Measurements from ENCODE around the gene GSKIP.

The GSKIP gene

DNA sequence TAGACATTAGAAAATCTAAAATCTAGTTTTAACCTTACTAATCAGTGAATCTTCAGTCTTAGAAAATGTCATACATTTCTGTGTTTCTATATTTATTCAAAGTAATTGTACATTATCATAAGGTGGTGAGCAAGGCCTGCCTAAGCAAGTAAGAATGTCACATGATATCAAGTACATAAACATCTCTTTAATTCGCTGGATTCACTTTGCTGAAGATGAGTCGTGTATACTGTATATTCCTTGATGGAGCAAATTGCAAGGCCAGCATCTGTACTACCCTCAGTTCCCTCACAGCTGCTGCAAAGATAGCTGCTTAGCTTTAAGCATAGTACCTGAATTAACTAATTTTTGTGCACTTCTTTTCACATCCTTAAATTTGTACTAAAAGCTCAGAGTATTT is 20.1 kb downstream of the GSKIP start:
- no peak for DNase-seq

DNA sequence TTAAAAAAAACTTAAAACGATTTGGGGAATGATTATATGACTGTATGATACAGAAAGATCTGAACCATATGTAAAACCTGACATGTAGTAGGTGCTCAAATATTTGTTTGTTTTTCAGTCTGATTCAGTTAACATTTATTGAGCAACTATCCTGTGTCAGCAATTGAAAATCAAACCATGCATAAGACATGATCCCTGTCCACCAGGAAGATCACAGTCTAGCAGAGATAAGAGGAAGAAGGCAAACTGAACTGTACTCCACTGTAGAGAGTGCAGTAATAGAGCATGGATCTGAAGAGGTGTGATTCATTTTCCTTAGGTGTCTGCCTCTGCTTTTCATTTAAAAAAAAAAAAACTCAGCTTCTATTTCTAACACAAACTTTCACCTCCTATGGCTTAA is 20.7 kb downstream of the GSKIP start:
- DNase-seq = no peak

DNA sequence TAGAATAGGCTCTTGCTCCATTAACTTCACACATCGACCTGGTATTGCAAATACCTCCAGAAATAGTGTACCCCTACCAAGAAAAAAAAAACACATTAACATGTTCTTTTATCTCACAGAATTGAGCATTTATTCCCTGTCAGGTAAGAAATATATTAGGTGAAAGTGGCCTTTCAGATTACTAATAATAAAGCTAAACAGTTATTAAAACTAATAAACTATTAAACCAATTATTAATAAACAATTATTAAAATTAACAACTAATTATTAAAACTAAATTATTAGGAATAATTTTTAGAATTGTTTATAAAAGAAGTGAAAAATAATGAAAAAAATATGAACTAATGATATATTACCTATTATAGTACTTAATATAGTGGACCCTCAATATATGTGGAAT is 21.4 kb downstream of the GSKIP start:
- no peak for DNase-seq

DNA sequence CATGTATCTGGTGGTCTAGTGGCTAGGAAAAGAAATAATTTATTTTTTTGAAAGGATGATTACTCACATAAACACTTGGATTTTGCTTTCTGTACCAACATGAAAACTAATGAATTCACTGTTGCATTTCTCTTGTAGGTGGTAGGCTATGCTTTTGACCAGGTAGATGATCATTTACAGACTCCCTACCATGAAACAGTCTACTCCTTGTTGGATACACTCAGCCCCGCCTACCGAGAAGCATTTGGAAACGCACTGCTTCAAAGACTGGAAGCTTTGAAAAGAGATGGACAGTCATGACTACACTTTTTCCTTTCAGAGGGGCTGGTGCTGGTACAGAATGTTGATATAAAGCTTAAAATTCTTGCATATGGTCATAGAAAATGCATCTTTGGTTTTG is 22.1 kb downstream of the GSKIP start:
- DNase-seq = no peak

- DNase-seq = no peak
These were observed 27.6 kb downstream of the GSKIP start for GRCh38 chr14:96390965-96391292.

DNA sequence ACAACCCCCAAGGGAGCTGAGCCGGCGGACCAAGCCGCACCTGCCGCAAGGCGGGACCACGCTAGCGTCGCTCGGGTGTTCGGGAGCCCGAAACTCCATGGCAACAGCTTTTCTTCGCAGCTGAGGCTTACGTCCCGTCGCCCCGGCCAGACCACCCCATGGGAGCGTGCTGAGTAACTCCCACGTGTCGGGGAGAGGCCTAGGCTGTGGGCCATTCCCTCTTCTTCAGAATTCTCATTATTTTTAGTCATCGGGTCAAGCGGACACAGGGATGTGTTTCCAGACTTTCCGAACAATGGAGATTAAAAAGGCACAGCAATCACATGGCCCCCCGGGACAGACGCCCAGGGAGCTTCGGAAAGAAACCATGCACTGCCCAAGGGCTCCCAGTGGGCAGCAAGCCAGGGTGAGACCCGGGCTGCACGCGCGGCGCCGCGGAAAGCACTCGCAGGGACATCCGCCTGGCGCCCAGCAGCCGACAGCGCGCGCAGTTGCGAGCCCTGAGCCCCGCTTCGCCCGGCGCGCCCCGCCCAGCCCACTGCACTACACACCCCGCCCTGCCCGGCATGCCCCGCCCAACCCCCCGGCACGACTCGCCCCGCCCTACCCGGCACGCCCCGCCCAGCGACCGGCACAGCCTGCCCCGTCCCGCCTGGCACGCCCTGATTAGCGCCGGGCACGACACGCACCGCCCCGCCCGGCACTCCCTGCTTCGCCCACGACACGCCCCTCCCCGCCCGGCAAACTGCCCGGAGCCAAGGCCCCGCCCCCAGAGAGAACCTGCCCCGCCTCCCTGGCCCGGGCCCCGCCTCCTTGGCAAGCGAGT is 28.2 kb downstream of the GSKIP start:
- DNase-seq = peak; percentile 51

GRCh38 chr14:96393071-96393691 is 29.9 kb downstream of the GSKIP start:
- DNase-seq = no peak

DNA sequence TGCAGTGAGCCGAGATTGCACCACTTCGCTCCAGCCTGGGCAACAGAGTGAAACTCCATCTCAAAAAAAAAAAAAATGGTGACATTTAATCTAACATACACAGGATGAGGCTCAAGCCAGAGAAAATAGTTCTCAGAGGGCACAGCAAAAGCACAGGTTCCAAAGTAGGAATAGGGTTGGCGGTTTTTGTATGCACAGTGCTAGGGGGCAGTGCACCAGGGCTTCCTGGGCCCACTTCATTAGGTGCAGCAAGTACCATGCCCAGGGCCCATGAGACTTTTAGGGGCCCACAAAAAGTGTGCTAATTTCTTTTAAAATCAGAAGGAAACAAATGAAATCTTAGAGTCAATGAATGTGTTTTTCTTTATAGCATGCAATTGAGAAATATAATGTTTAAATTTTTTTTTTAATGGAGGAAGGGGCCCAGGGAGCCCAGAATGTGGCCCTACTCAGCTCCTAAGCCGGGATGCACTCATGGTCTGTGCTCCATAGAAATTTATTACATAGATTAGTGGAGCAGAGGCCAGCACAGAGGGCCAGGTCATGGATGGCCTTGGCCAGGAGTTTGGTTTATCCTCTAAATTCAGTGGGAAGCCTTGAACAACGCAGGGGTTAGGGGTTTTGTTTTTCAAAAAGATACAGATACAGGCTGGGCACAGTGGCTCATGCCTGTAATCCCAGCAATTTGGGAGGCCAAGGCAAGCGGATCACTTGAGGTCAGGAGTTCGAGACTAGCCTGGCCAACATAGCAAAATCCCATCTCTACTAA is 30.9 kb downstream of the GSKIP start:
- DNase-seq = no peak

DNA sequence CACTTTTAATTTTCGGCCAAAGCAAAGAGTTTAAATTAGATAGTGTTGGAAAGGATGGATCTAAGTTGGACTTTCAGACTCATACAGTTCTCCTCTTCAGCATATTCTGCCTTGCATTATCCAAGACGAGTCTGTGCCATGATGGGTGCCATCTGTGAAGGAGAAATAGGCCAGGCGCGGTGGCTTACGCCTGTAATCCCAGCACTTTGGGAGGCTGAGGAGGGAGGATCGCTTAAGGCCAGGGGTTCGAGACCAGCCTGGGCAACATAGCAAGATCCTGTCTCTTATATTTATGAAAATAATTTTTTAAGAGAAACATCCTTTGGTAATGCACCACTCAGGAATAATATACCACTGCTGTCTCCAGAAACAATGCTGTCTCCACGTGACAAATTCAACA is 35.1 kb downstream of the GSKIP start:
- no peak for DNase-seq

DNA sequence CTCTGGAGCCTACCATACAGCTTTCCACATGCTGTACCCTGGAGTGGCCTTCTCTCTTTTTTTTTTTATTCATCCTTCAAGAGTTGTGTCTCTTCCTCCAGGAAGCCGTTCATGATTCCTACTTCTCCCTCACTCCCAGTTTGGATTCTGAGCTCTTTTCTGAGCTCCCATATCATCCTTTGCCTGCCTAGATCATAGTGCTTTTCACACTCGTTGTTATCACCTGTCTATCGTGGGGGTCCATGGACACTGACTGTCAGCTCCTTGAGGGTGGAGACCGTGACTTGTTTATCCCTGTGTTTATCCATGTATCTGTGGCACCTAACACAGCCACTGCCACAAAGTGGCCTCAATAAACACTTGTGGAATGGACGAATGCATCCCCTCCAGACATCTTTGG is 35.6 kb downstream of the GSKIP start:
- DNase-seq = no peak

- DNase-seq = no peak
These were observed 36.1 kb downstream of the GSKIP start for GRCh38 chr14:96399405-96399804.

DNA sequence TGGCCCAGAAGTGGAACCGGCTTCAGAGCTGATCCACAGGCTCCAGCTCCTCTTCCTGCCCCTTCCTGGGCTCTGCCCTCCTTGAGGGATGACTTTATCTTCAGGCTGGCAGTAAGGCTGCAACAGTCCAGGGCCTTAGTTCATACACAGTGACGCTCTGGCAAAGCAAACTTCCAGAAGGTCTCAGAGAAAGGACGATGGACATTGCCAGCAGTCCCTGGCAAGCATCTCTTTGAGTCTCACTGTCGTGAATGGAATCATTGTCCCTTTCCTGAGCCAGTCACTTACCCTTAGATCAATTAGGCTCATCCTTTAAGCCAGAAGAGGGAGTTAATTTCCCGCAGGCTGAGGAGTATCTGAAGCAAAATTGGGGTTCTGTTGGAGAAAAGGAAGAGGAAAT is 37.2 kb downstream of the GSKIP start:
- no peak for DNase-seq

DNA sequence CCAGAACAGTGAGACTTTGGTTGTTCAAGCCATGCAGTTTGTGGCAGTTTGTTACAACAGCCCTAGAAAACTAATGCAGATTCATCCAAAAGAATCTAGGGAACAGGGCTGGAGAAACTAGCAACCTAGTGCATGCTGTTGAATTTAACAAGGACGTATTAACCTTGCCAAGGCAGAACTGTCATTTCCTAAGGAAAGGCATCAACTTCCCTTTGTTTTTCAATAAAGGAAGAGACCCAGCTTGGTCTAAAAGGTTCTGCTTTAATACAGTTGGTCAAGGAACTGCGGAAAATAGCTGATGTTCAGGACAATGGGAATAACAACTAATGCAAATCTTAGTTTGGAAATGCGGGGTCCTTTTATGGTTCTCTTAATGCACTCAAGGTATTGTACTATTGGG is 40.1 kb downstream of the GSKIP start:
- DNase-seq = no peak

DNA sequence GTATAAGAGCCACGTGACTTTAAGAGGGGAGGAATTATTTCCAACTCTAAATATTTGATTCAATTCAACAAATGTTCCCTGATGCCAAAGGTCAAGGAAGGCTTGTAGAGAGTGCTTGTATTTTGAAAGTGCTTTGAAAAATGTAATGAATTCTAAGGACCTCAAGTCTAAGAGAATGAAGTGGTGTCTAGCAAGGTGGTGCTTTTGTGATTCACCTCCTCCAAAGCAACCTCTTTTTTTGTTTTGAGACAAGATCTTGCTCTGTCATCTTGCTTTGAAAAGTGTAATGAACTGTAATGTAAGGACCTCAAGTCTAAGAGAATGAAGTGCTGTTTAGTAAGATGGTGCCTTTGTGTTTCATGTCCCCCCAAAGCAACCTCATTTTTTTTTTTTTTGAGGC is 42.4 kb downstream of the GSKIP start:
- no peak for DNase-seq

DNA sequence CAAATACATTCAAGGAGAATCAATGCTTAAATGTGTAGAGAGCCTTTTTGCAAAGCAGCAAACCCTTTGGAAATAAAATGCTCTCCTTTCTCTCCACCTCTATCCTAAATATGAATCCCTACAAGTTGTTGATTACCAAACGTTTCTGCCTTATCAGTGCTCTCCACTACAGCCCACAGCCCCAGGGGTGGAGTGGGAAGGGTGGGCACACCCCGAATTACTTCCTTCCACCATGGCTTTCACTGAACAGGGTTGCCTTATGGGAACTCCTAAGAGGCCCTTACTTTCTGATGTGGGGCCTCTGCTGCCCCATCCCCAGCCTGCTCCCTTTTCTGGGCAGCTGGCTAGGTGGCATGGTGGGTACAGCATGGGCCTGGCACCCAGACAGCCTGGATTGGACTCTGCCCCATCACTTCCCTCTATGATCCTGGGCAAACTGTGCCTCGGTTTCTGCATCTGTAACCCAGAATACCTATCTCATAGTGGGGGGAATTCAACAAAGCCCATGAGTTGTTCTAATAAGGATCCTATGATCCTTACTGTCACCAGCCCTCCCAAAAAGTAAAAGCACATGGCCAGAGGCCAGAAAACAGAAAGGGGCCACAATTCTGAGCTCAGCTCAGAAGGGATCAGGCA is 44.7 kb downstream of the GSKIP start:
- DNase-seq = no peak

- DNase-seq = no peak
These were observed 45.3 kb downstream of the GSKIP start for GRCh38 chr14:96408608-96409007.

- DNase-seq = no peak
These were observed 46.4 kb downstream of the GSKIP start for GRCh38 chr14:96409701-96410100.

GRCh38 chr14:96410119-96410518 is 46.8 kb downstream of the GSKIP start:
- DNase-seq = no peak

DNA sequence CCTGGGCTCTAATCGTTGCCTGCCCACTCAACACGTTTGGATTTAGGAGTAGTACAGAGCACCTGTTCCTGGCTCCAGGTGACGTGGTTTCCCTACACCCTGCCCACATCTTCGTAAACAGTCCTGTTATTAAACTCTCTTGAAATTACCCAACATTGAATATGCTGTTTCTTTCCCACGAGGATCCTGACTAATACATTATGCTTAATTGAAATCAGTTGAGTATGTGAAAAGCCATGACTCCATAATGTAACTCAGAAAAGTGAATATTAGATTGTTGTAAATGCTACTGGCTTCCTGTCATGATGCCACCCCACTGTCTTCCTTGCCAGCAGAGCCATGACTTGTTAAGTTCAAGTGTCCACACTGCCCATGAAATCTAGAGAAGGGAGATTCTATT is 50.2 kb downstream of the GSKIP start:
- DNase-seq = no peak

DNA sequence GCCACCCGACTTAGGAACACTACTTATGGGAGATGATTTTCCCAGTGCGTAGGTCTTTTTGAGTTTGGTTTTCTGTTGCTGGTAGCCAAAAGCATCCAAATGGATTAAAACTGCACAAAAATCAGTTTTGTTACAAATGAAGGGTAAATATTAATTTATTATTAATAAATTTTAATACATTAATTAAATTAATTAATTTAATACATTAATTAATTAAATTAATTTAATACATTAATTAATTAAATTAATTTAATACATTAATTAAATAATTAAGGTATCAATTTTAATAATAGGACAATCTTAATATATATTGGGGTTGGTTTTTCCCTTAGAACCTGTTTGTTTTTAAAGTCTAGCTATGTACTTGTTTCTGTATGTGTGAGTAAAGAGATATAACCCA is 52.2 kb downstream of the GSKIP start:
- no peak for DNase-seq

DNA sequence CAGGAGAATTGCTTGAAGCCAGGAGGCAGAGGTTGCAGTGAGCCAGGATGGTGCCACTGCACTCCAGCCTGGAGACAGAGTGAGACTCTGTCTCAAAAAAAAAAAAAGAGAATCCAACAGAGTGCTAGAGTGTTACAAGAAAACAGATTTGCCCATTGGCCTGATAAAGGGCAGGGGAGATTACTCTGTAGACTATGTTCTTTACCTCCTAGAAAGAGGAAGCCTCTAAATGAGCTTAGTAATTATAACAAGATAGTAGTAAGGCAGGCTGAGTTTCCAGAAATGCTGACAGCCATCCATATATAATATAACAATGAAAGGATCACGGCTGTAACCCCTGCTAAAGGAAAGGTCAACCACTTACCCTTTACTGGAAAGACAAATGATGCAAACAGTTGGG is 53.0 kb downstream of the GSKIP start:
- DNase-seq = no peak

DNA sequence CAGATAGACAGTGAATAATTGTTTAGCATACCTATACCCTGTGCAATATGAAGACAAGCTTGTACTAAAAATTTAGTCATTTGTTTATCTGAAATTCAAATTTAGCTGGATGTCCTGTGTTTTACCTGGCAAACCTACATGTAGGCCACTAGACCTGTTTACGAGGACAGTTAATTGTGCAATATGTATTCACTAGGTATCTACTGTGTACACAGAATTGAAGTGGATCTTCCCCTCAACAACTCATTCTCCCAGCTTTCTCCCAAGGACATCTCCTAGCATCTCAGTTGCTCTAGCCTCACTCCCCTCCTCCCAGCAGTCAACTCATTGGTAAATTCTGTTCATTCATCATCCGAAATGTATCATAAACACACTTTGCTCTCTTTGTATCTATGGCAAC is 53.9 kb downstream of the GSKIP start:
- DNase-seq = no peak

- no peak for DNase-seq
These were observed 54.7 kb downstream of the GSKIP start for GRCh38 chr14:96418075-96418474.

- DNase-seq = no peak
These were observed 57.9 kb downstream of the GSKIP start for GRCh38 chr14:96421236-96421635.
